Psoas muscle (tissue), 8 donors: ENCODE results near the gene BAAT. TPM values are rescaled to one million over a fixed set of nuclear protein-coding genes. Genes with fewer than 3 reads are reported as not detected.

Experiments used
- ATAC-seq, 4 donors: fragments of 200-7000 bp; cut with Tn5 transposase; one replicate each; pipeline ENCODE4 v1.9.1; 2020; ENCODE audit warnings: moderate library complexity in 3 of 4, mild to moderate bottlenecking in 2 of 4
- DNase-seq, 2 donors: peaks; one replicate each; pipeline ENCODE4 v3.0.0-alpha.2; 2020
- H3K27ac ChIP-seq: fragments of 200-600 bp; one replicate; pipeline ENCODE4 v1.8.0; 2022
- H3K27me3 ChIP-seq, 3 donors: fragments of 200-600 bp in 1 of 3; one replicate each; pipeline versions ENCODE4 v1.6.1 to v1.8.0; 2013 to 2022; ENCODE audit warnings: low read length in 2 of 3, mild to moderate bottlenecking in 2 of 3, moderate library complexity in 1 of 3; ENCODE audit not compliant: insufficient read depth in 3 of 3
- H3K36me3 ChIP-seq, 2 donors: fragments of 200-600 bp in 1 of 2; one replicate each; pipeline versions ENCODE4 v1.6.1 to v1.8.0; 2013 to 2022; ENCODE audit warnings: low read depth in 1 of 2, mild to moderate bottlenecking in 1 of 2, moderate library complexity in 1 of 2; ENCODE audit not compliant: insufficient read depth in 1 of 2
- H3K4me1 ChIP-seq: fragments of 200-600 bp; one replicate; pipeline ENCODE4 v1.8.0; 2022
- H3K4me3 ChIP-seq: fragments of 200-600 bp; one replicate; pipeline ENCODE4 v1.8.0; 2022; ENCODE audit warnings: mild to moderate bottlenecking
- H3K9me3 ChIP-seq: fragments of 200-600 bp; one replicate; pipeline ENCODE4 v1.8.0; 2022
- CTCF ChIP-seq: fragments of 200-600 bp; IDR thresholded peaks from one replicate; pipeline ENCODE4 v1.8.0; 2022; ENCODE audit warnings: antibody characterized with exemption
- WGBS, 3 donors: extraction: QIAGEN DNeasy Blood & Tissue Kit; methylation state at CpG; one replicate each; pipeline versions ENCODE4 v1.1.6 to v1.1.7; 2013; 5-methylcytosine and 5-hydroxymethylcytosine counted together
- intact Hi-C, 2 donors: fragments of 100-400 bp; cut with DNase I; formaldehyde crosslinking; loops; one replicate each; pipeline versions ENCODE4 v1.11.0 to v1.14.2; 2022
- polyA plus RNA-seq, 3 donors: library from polyadenylated mRNA; stranded (reverse); fragments of 200-250 nt; gene quantifications; one replicate each; pipeline ENCODE4 v1.2.3, GENCODE V29; 2013
- total RNA-seq, 4 donors: library from RNA; stranded (reverse); fragmentation: NEBNext Ultra II Directional in 2 of 4; extraction: Animal tissue kit (Norgen Biotek cat#: 25700) in 2 of 4; gene quantifications; one replicate each; pipeline versions ENCODE4 v1.2.1 to v1.2.4, GENCODE V29; 2021 to 2023
- donor health status: healthy with polysubstance abuse.
- donor health status: DM: no; HTN: no; CAD: no; lungs with moderate emphysema.
- donor health status: Bipolar disorder and iron deficiency.
- donor health status: healthy.
- donor health status: DM: yes; HTN: yes; CAD: no.
- donor health status: DM: no; HTN: no; CAD: no.
- donor health status: DM: no; HTN: no; CAD: no.
- donor health status: DM: yes; HTN: yes; CAD: no.

The BAAT gene
- total and polyA plus RNA-seq, 7 donors: 0.08 to 0.71 (median 0.20) TPM

- TF ChIP-seq CTCF: no peak
- Histone ChIP-seq H3K4me1 (no peaks in the 10 kb centered on the region), H3K27ac (no peak overlapping the region), H3K9me3 (peaks cover 31% of the 10 kb centered on the region), H3K36me3 (no peaks in the 10 kb centered on the region), H3K27me3 (no peaks in the 10 kb centered on the region), H3K4me3 (no peak overlapping the region)
- ATAC-seq (no peak), DNase-seq (no peak)
- intact Hi-C loops: no loop called here
- WGBS, 3 donors: 57 to 62% (median 57%) methylated on average over 7 of the region's 7 CpGs
Observed at GRCh38 chr9:101418518-101419430, 34.0 kb upstream of the BAAT start.

- Histone ChIP-seq H3K9me3 (peaks cover 39% of the 10 kb centered on the region), H3K4me1 (no peaks in the 10 kb centered on the region), H3K27me3 (no peaks in the 10 kb centered on the region), H3K36me3 (no peaks in the 10 kb centered on the region), H3K27ac (no peak overlapping the region), H3K4me3 (no peak overlapping the region)
- ATAC-seq (no peak), DNase-seq (no peak)
- intact Hi-C loops: no loop called here
- TF ChIP-seq CTCF: no peak
Observed at GRCh38 chr9:101417977-101418376, 33.2 kb upstream of the BAAT start.

- H3K4me3 ChIP-seq: no peak overlapping the region
- H3K27me3 ChIP-seq: no peaks in the 10 kb centered on the region
- H3K9me3 ChIP-seq: peaks cover 45% of the 10 kb centered on the region
- TF ChIP-seq CTCF: no peak
- intact Hi-C loops: no loop called here
- H3K36me3 ChIP-seq: no peaks in the 10 kb centered on the region
- ATAC-seq (no peak), DNase-seq (no peak)
- no peaks in the 10 kb centered on the region for H3K4me1 ChIP-seq
- no peak overlapping the region for H3K27ac ChIP-seq
Observed at GRCh38 chr9:101417389-101417788, 32.6 kb upstream of the BAAT start.

GRCh38 chr9:101415578-101415977, 30.8 kb upstream of the BAAT start:
- no peak overlapping the region for H3K4me3 ChIP-seq
- H3K27ac ChIP-seq: no peak overlapping the region
- intact Hi-C loops: no loop called here
- peak in 1 of 4 donors; percentile 23 for ATAC-seq
- no peak for DNase-seq
- peaks cover 63% of the 10 kb centered on the region for H3K9me3 ChIP-seq
- TF ChIP-seq CTCF: no peak
- no peaks in the 10 kb centered on the region for H3K27me3 ChIP-seq
- H3K36me3 ChIP-seq: no peaks in the 10 kb centered on the region
- H3K4me1 ChIP-seq: no peaks in the 10 kb centered on the region

- ATAC-seq: no peak
- intact Hi-C loops: no loop called here
- Histone ChIP-seq H3K4me3 (no peak overlapping the region), H3K27me3 (no peaks in the 10 kb centered on the region), H3K36me3 (peaks cover 0 to 3% of the 10 kb centered on the region in 2 donors), H3K9me3 (peaks cover 70% of the 10 kb centered on the region), H3K4me1 (no peaks in the 10 kb centered on the region), H3K27ac (no peak overlapping the region)
- DNase-seq: no peak
- no peak for TF ChIP-seq CTCF
Observed at GRCh38 chr9:101414839-101415238, 30.0 kb upstream of the BAAT start.
